Ascending aorta (tissue), 2 donors: ENCODE data around the gene ACHE. TPM values are rescaled to one million over a fixed set of nuclear protein-coding genes. Genes with fewer than 3 reads are reported as not detected.

Experiments used
- DNase-seq, 2 donors: peaks; one replicate each; pipeline ENCODE4 v3.0.0-alpha.2; 2019; ENCODE audit warnings: low spot score in 2 of 2
- H3K27ac ChIP-seq, 2 donors: fragments of 200-600 bp; sonication (generic); one replicate each; pipeline ENCODE4 v1.5.1; 2016 to 2017; ENCODE audit warnings: mild to moderate bottlenecking in 1 of 2
- H3K27me3 ChIP-seq: fragments of 200-600 bp; sonication (generic); one replicate; pipeline ENCODE4 v1.5.1; 2017
- H3K36me3 ChIP-seq, 2 donors: fragments of 200-600 bp; sonication (generic); one replicate each; pipeline ENCODE4 v1.5.1; 2016
- H3K4me1 ChIP-seq, 2 donors: fragments of 200-600 bp; sonication (generic); one replicate each; pipeline ENCODE4 v1.5.1; 2016 to 2017; ENCODE audit warnings: mild to moderate bottlenecking in 1 of 2
- H3K4me3 ChIP-seq, 2 donors: fragments of 200-600 bp; sonication (generic); one replicate each; pipeline ENCODE4 v1.5.1; 2016 to 2017; ENCODE audit warnings: mild to moderate bottlenecking in 1 of 2
- H3K9me3 ChIP-seq, 2 donors: fragments of 200-600 bp; sonication (generic); one replicate each; pipeline ENCODE4 v1.5.1; 2016
- intact Hi-C: fragments of 100-400 bp; cut with DNase I; formaldehyde crosslinking; loops from one replicate; pipeline ENCODE4 v1.15.1; 2023
- total RNA-seq: library from RNA; depleted of rRNA; stranded (reverse); fragments of >200 nt; gene quantifications from one replicate; pipeline ENCODE4 v1.1.0, GENCODE V29; 2016
- TF ChIP-seq, protein P1 (sequence below), 3 experiments: fragments of 200-600 bp in 2 of 3; fragments of 450-650 bp in 1 of 3; sonication (generic) in 2 of 3; IDR thresholded peaks; one replicate each; pipeline ENCODE4 v1.5.1; 2016 to 2019; ENCODE audit warnings: antibody characterized with exemption in 3 of 3, mild to moderate bottlenecking in 1 of 3, moderate library complexity in 1 of 3

Gene ACHE
- total RNA-seq, 1 donor from 2014 or later, result 7.8 TPM

DNA sequence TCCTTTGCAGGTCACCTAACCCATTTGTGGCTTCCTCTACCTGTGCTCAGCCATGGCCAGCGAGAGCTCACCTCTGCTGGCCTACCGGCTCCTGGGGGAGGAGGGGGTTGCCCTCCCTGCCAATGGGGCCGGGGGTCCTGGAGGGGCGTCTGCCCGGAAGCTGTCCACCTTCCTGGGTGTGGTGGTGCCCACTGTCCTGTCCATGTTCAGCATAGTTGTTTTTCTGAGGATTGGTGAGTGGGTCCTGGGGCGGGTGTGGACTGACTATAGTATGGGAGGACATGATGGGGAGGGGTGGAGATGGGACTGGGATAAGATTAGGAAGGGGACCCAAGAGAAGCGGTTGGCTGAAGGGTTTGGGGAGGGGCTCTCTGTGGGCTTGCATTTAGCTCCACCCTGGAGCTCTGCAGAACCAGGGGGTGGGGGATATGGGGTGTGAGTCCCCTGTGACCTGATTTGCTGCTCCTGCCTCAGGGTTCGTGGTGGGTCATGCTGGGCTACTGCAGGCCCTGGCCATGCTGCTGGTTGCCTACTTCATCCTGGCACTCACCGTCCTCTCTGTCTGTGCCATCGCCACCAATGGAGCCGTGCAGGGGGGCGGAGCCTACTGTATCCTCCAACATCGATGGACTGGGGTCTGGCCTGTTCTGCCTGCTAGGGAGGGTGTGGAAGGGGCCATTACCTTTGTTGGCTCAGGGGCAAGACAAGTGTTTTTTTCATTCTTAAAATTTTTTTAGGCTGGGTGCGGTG is 41.4 kb downstream of the ACHE start:
- no peak for DNase-seq
- TF ChIP-seq, protein P1, sequence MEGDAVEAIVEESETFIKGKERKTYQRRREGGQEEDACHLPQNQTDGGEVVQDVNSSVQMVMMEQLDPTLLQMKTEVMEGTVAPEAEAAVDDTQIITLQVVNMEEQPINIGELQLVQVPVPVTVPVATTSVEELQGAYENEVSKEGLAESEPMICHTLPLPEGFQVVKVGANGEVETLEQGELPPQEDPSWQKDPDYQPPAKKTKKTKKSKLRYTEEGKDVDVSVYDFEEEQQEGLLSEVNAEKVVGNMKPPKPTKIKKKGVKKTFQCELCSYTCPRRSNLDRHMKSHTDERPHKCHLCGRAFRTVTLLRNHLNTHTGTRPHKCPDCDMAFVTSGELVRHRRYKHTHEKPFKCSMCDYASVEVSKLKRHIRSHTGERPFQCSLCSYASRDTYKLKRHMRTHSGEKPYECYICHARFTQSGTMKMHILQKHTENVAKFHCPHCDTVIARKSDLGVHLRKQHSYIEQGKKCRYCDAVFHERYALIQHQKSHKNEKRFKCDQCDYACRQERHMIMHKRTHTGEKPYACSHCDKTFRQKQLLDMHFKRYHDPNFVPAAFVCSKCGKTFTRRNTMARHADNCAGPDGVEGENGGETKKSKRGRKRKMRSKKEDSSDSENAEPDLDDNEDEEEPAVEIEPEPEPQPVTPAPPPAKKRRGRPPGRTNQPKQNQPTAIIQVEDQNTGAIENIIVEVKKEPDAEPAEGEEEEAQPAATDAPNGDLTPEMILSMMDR (IDR thresholded peaks at IDR 0.05), result no peak
- no peak overlapping the region for H3K4me3 ChIP-seq
- no peaks in the 10 kb centered on the region for H3K9me3 ChIP-seq
- H3K4me1 ChIP-seq, result peaks cover 3 to 8% of the 10 kb centered on the region in 2 donors
- intact Hi-C loops, result loop anchor here (5.0 to 10.0 kb wide), 3 partner anchors 127 to 372 kb away; partner anchors contain the start of gene NYAP1
- H3K36me3 ChIP-seq, result peaks cover 4 to 6% of the 10 kb centered on the region in 2 donors
- H3K27ac ChIP-seq, result no peak overlapping the region
- no peaks in the 10 kb centered on the region for H3K27me3 ChIP-seq

DNA sequence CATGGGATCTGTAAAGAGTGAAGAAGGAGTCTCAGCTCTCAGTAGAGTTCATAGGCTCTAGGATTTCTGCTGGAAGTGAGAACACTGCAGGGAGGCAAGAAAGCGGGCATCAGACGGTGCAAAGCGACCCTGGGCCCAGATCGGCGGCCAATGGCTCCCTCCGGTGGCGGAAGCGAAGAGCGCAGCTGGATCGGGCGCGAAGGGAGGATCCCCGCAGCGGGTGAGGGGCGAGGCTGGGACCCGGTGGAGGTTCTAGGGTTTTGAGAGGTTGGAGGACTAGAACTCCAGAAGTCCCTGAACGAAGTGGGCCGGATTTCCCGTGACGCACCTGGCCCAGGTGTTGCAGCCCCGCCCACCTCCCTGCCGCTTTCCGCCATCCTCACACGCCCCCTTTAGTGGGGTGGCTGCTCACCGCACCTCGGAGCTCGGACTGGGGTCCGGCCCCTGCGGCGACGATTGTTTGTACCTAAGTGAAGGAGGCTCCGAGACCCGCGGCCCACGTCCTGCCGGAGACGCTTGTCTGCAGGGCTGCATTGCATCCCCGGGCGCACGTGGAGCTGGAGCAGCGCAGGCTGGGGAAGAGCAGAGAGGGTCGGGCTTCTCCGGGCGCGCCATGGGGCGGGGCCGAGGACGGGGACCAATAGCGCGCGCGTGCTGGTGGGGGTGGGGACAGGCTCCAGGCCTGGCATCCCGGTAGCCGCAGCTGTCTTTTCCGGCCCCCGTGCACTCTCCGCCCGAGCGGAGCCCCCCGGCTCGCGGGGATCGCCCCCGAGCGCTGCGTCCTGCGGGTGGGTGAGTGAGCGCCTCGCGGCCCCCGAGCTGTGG is 43.4 kb downstream of the ACHE start, which contains the start of gene SLC12A9:
Gene SLC12A9, plus strand, starts transcription at position 666 of the 825 bp plus-strand sequence. CDS start 1,485 bp downstream, outside the sequence.
- intact Hi-C loops, result loop anchor here (1.0 to 10.0 kb wide), 7 partner anchors 14 to 370 kb away; partner anchors contain the start of gene NYAP1
- H3K4me3 ChIP-seq, result peak within 1 kb of the TSS; percentile 69 to 82
- peak within 1 kb of the TSS; percentile 77 to 85 for H3K27ac ChIP-seq
- H3K27me3 ChIP-seq, result no peaks in the 10 kb centered on the region
- no peaks in the 10 kb centered on the region for H3K9me3 ChIP-seq
- TF ChIP-seq, protein P1 (IDR thresholded peaks at IDR 0.05), result peak; percentile 90 to 93 (median 90)
- peaks cover 4 to 6% of the 10 kb centered on the region in 2 donors for H3K36me3 ChIP-seq
- peak; percentile 55 to 93 for DNase-seq
- peaks cover 3 to 8% of the 10 kb centered on the region in 2 donors for H3K4me1 ChIP-seq

DNA sequence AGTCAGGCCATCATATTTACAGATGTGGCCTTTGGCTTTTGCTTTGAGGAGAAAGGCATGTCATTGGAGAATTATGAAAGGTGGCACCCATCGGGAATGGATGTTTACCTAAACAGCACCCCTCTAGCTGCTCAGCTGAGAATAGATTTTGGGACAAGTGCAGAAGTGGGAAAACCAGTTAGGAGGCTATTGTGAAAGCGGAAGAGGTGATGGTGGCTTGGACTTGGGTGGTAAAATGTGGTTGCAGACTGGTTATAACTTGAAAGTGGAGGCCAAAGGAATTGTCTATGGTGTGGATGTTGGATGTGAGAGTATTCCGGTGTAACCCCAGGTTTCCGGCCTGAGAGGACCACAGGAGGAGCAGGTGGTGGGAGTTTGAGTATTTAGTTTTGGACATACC is 48.3 kb downstream of the ACHE start:
- Histone ChIP-seq H3K27ac (no peak overlapping the region), H3K27me3 (no peaks in the 10 kb centered on the region), H3K4me1 (peaks cover 3% of the 10 kb centered on the region in 2 donors), H3K4me3 (no peak overlapping the region), H3K9me3 (no peaks in the 10 kb centered on the region), H3K36me3 (no peaks in the 10 kb centered on the region)
- TF ChIP-seq, protein P1 (IDR thresholded peaks at IDR 0.05), result no peak
- DNase-seq, result no peak
- intact Hi-C loops, result no loop called here

DNA sequence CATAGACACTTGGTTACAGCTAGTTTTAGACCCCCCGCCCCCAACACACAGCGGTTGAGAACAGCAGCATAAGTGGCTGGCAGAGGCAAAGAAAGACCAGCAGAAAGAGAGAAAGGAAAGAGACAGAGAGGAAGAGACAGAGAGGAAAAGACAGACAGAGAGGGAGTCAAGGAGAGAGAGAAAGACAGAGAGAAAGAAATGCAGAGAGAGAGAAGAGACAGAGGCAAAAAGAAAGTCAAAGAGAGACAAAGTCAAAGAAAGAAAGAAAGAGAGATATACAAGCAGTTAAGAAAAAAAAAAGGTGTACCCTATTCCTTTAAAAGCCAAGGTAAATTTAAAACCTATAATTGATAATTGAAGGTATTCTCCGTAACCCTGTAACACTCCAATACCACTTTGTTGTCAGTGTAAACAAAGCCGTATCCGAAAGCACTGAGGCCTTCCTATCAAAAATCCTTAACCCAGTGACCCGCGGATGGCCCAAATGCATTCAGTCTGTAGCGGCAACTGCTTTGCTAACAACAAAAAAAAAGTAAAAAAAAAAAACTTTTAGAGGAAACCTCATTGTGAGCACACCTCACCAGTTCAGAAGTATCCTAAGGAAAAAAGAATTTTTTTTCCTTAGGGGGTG is 55.1 kb downstream of the ACHE start:
- no peak for DNase-seq
- Histone ChIP-seq H3K27me3 (no peaks in the 10 kb centered on the region), H3K27ac (no peak overlapping the region), H3K4me3 (no peak overlapping the region), H3K9me3 (no peaks in the 10 kb centered on the region), H3K4me1 (peaks cover 0 to 3% of the 10 kb centered on the region in 2 donors), H3K36me3 (no peaks in the 10 kb centered on the region)
- TF ChIP-seq, protein P1 (IDR thresholded peaks at IDR 0.05), result no peak
- intact Hi-C loops, result no loop called here

Other genes starting within 250 kb of the ACHE start
- not detected for gene ACTL6B, start 239.4 kb downstream of the ACHE start, total RNA-seq
- gene GNB2, start 222.1 kb downstream of the ACHE start, total RNA-seq, result 500 TPM
- 31.1 TPM for gene GIGYF1, start 201.6 kb downstream of the ACHE start, total RNA-seq
- 44.0 TPM for gene POP7, start 189.8 kb downstream of the ACHE start, total RNA-seq
- gene EPO, start 175.4 kb downstream of the ACHE start, total RNA-seq, result not detected
- not detected for gene ZAN, start 162.3 kb downstream of the ACHE start, total RNA-seq
- gene EPHB4, start 68.4 kb downstream of the ACHE start, total RNA-seq, result 144 TPM
- gene SLC12A9, start 43.2 kb downstream of the ACHE start, total RNA-seq, result 19.4 TPM
- gene TRIP6, start 28.5 kb downstream of the ACHE start, total RNA-seq, result 221 TPM
- gene SRRT, start 20.8 kb downstream of the ACHE start, total RNA-seq, result 89.2 TPM
- 0.53 TPM for gene UFSP1, start 6.2 kb downstream of the ACHE start, total RNA-seq
- not detected for gene MUC3A, start 53.6 kb upstream of the ACHE start, total RNA-seq
- gene MUC12, start 73.7 kb upstream of the ACHE start, total RNA-seq, result 0.85 TPM
- gene MUC17, start 124.2 kb upstream of the ACHE start, total RNA-seq, result not detected
- gene TRIM56, start 189.6 kb upstream of the ACHE start, total RNA-seq, result 29.6 TPM
- gene SERPINE1, start 231.2 kb upstream of the ACHE start, total RNA-seq, result 1,267 TPM